ENCODE results near the gene CHRD.

DNA sequence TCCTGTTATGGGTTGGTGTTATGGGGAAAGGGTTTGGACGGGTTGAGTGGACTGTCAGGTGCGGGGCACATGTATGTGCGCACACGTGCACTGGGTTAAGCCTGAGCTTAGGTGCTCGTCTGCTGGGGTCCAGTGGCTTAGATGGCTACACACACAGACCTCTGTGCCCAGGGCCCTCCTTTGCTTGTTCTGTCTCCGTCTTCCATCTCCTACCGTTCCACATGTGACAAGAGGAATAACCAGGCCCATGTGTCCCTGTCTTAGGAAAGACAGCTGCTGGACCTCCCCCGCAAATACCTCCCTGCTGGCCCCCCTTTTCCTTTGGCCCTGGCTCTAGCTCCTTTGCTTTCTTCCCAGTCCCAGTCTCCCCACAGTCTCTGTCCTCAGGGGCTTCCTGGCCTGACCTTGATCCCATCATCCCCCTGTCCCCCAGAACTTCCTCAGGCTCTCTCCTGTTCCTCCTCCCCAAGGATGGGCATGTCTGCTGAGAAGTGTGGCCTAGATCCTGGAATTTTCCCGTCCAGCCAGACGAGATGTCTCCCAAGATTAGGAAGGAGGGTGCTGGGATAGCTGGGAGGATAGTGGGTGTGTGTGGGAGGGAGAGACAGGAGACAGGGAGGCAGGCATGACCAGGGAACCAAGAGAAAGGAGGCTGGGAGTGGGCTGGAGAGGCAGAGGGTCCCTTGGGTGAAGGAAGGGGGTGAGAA, 1.1 kb upstream of the CHRD start:
- TF ChIP-seq, protein P1, sequence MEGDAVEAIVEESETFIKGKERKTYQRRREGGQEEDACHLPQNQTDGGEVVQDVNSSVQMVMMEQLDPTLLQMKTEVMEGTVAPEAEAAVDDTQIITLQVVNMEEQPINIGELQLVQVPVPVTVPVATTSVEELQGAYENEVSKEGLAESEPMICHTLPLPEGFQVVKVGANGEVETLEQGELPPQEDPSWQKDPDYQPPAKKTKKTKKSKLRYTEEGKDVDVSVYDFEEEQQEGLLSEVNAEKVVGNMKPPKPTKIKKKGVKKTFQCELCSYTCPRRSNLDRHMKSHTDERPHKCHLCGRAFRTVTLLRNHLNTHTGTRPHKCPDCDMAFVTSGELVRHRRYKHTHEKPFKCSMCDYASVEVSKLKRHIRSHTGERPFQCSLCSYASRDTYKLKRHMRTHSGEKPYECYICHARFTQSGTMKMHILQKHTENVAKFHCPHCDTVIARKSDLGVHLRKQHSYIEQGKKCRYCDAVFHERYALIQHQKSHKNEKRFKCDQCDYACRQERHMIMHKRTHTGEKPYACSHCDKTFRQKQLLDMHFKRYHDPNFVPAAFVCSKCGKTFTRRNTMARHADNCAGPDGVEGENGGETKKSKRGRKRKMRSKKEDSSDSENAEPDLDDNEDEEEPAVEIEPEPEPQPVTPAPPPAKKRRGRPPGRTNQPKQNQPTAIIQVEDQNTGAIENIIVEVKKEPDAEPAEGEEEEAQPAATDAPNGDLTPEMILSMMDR (IDR thresholded peaks at IDR 0.05): no peak
- no peak for TF ChIP-seq EP300 (IDR thresholded peaks at IDR 0.05)

All from esophagus muscularis mucosa (tissue), 3 donors.